Natural killer cell treated with Interleukin-12 subunit alpha and Interleukin-12 subunit beta and Interleukin-15 and Interleukin-18, amount 100 ng/mL, for 72 hours (primary cell): ENCODE results near the gene PLOD1. TPM values are rescaled to one million over a fixed set of nuclear protein-coding genes. Genes with fewer than 3 reads are reported as not detected.
"Not testable (repeated sequence)": the region's sequence is repeated elsewhere in the genome, so short reads cannot be mapped to it uniquely, and the experiment has no call there.

Experiments used
- ATAC-seq, 2 donors: fragments of 150-1000 bp; cut with Tn5 transposase in 1 of 2; sonication (Bioruptor Pico), chemical (Tn5 transposase) in 1 of 2; 2 replicates each; pipeline ENCODE4 v1.10.0; 2021
- DNase-seq: peaks from one replicate; pipeline ENCODE4 v3.0.0; 2022; ENCODE audit warnings: low spot score
- H3K27ac Mint-ChIP-seq, 2 donors: 1 replicate in 1 of 2; 2 replicates in 1 of 2; pipeline ENCODE4 v1.8.0; 2022; ENCODE audit warnings: mixed read lengths in 2 of 2, mild to moderate bottlenecking in 1 of 2, moderate library complexity in 1 of 2
- H3K27me3 Mint-ChIP-seq, 2 donors: 1 replicate in 1 of 2; 2 replicates in 1 of 2; pipeline ENCODE4 v1.8.0; 2022; ENCODE audit warnings: mixed read lengths in 2 of 2
- H3K36me3 Mint-ChIP-seq: one replicate; pipeline ENCODE4 v1.8.0; 2022; ENCODE audit warnings: mixed read lengths
- H3K4me1 Mint-ChIP-seq, 2 donors: 1 replicate in 1 of 2; 2 replicates in 1 of 2; pipeline ENCODE4 v1.8.0; 2022; ENCODE audit warnings: low read depth in 2 of 2, mixed read lengths in 2 of 2, mild to moderate bottlenecking in 1 of 2
- H3K4me3 Mint-ChIP-seq: one replicate; pipeline ENCODE4 v1.8.0; 2022; ENCODE audit warnings: mixed read lengths
- H3K9me3 Mint-ChIP-seq: 2 replicates; pipeline ENCODE4 v1.8.0; 2022; ENCODE audit warnings: mixed read lengths
- total RNA-seq, 2 donors: library from RNA; stranded (reverse); gene quantifications; one replicate each; pipeline ENCODE4 v1.2.3, GENCODE V29; 2022

Gene PLOD1
- total RNA-seq, 2 donors from 2014 or later: 50.7 to 72.4 TPM

DNA sequence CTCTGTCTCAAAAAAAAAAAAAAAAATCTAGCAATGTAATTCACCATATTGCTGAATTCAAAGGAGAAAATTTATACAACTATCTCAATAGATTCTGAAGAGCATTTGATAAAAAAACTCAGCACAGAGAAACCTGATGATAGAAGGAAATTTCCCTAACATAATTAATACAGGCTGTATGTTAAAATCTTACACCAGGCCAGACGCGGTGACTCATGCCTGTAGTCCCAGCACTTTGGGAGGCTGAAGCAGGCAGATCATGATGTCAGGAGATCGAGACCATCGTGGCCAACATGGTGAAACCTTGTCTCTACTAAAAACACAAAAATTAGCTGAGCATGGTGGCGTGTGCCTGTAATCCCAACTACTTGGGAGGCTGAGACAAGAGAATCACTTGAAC lies 30.4 kb upstream of the PLOD1 start:
- not testable (repeated sequence) for H3K27ac Mint-ChIP-seq, H3K4me3 Mint-ChIP-seq, H3K9me3 Mint-ChIP-seq, H3K36me3 Mint-ChIP-seq, ATAC-seq, DNase-seq
- H3K27me3 Mint-ChIP-seq: peaks cover 11 to 14% of the 10 kb centered on the region in 2 donors
- H3K4me1 Mint-ChIP-seq: peaks cover 14 to 26% of the 10 kb centered on the region in 2 donors

DNA sequence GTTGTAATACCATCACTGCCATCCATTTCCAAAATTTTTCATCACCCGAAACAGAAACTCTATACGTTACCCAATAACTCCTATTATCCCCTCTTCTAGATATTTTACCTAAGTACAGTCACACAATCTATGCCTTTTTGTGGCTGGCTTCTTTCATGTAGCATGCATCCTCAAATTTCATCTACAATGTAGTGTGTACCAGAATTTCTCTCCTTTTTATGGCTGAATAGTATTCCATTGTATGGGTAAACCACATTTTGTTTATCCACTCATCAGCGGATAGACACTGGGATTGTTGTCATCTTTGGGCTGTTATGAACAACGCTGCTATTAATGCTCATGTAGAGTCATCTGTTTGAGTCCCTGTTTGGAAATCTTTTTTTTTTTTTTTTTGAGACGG lies 29.5 kb upstream of the PLOD1 start:
- H3K9me3 Mint-ChIP-seq: no peaks in the 10 kb centered on the region
- H3K4me3 Mint-ChIP-seq: no peak overlapping the region
- peaks cover 20 to 32% of the 10 kb centered on the region in 2 donors for H3K4me1 Mint-ChIP-seq
- H3K27ac Mint-ChIP-seq: no peak overlapping the region
- H3K27me3 Mint-ChIP-seq: peaks cover 5 to 6% of the 10 kb centered on the region in 2 donors
- DNase-seq: no peak
- ATAC-seq: no peak
- no peaks in the 10 kb centered on the region for H3K36me3 Mint-ChIP-seq

DNA sequence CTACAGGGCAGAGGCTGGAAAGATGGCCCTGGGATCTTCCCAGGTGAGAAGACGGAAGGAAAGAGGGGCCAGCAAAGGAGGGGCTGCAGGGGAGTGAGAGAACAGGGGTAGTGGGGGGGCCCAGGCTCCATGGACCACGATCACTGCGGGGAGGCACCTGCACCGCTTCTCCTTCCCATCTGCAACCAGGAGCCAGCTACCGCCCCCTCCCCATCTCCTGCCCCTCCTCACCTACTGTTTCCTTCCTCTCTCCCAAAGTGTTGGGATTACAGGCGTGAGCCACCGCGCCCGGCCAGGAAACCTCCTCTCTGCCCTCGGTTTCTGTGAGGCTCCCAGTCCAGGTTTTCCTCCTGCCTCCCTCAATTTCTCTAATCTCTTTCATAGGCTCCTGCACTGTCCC lies 27.6 kb upstream of the PLOD1 start:
- DNase-seq (no peak), ATAC-seq (no peak)
- Mint-ChIP-seq H3K36me3 (no peaks in the 10 kb centered on the region), H3K4me1 (peaks cover 21 to 32% of the 10 kb centered on the region in 2 donors), H3K4me3 (no peak overlapping the region), H3K9me3 (no peaks in the 10 kb centered on the region), H3K27ac (peak overlapping the region in 1 of 2 donors; percentile 100), H3K27me3 (peaks cover 5 to 6% of the 10 kb centered on the region in 2 donors)

DNA sequence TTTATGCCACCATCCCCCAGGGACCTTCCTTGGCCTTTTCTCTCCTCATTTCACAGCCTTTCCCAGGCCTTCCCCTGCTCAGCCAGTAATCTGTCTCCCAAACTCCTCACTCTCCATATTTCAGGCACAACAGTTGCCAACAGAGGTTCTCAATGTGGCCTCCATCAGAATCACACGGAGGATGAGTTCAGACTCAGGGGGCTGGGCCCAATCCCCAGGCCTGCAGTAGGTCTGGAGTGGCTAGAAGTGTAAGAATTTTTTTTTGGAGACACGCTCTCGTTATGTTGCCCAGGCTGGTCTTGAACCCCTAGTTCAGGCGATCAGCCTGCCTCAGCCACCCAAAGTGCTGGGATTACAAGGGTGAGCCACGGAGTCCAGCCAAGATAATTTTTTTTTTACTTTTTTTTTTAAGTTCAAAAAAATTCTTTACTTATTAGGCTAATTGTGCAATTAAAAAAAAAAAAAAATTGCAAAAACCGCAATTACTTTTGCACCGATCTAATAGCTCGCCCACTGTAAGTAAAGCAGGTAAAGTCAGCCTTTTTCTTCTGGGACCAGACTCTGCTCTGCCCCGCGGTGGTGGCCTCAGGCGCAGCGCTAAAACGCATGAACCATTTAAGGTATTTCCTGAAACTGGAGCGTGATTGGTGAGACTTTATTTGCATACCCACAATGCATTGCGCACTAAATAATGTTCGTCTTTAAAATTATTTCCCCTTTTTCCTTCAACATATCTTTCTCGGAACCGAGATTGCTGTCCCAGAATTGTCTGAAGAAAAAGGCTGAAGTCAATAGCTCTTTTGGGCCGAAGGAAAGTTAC lies 27.0 kb upstream of the PLOD1 start:
- peaks cover 0 to under 1% of the 10 kb centered on the region in 2 donors for H3K27me3 Mint-ChIP-seq
- peak; percentile 53 to 61 for ATAC-seq
- DNase-seq: peak; percentile 89
- no peaks in the 10 kb centered on the region for H3K36me3 Mint-ChIP-seq
- no peaks in the 10 kb centered on the region for H3K9me3 Mint-ChIP-seq
- H3K4me1 Mint-ChIP-seq: peaks cover 21 to 32% of the 10 kb centered on the region in 2 donors
- H3K4me3 Mint-ChIP-seq: peak overlapping the region; percentile 90
- H3K27ac Mint-ChIP-seq: peak overlapping the region; percentile 99 to 100

DNA sequence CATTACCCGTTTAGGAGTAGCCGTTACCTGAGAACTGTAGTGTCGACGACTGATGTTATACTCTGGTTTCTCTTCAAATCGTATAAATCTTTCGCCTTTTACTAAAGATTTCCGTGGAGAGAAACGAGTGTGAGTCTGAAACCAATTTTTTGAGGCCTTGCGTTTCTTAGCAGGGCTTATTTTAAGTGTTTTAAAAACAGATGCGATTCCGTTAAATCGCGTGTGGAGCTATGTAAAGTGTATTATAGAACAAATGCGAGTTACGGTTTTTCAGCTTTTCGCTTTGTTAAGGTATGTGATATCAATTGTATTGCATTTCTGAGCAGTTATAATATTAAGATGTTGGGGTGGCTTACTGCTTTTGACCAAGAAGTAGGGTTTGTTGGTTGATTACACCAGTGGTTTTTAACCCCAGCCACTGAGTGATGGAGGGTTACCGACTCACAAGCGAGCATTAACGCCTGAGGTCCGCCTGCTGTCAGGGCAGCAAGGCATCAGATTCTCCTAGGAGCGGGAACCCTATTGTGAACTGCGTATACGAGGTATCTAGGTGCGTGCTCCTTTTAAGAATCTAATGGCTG lies 26.3 kb upstream of the PLOD1 start:
- Mint-ChIP-seq H3K27ac (peak overlapping the region; percentile 99 to 100), H3K4me1 (peaks cover 21 to 32% of the 10 kb centered on the region in 2 donors), H3K9me3 (no peaks in the 10 kb centered on the region), H3K36me3 (no peaks in the 10 kb centered on the region), H3K4me3 (peak overlapping the region; percentile 90), H3K27me3 (no peaks in the 10 kb centered on the region)
- ATAC-seq (peak; percentile 82 to 83), DNase-seq (peak; percentile 94)

DNA sequence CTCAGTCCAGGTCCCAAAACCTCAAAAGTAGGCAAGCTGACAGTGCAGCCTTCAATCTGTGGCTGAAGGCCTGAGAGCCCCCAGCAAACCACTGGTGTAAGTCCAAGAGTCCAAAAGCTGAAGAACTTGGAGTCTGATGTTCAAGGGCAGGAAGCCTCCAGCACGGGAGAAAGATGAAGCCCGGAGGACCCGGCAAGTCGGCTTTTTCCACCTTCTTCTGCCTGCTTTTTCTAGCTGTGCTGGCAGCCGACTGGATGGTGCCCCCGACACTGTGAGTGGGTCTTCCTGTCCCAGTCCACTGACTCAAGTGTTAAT lies 23.6 kb upstream of the PLOD1 start:
- not testable (repeated sequence) for H3K4me3 Mint-ChIP-seq, ATAC-seq, DNase-seq, H3K27me3 Mint-ChIP-seq, H3K36me3 Mint-ChIP-seq, H3K9me3 Mint-ChIP-seq
- H3K4me1 Mint-ChIP-seq: peaks cover 21 to 30% of the 10 kb centered on the region in 2 donors
- H3K27ac Mint-ChIP-seq: peak overlapping the region; percentile 99 to 100

DNA sequence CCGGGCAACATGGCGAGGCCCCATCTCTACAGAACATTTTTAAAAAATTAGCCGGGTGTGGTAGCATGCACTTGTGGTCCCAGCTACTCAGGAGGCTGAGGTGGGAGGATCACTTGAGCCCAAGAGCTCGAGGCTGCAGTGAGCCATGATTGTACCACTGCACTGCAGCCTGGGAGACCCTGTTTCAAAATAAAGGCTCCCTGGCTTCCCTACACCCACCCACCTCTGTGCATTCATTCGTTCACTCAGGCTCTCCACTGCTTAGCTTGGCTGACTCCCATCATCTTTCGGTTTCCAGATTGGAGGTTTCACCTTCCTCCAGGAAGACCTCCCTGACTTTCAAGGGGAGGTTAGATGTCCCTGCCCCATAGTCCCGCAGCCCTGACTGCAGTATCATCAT lies 22.5 kb upstream of the PLOD1 start:
- DNase-seq (no peak), ATAC-seq (no peak)
- H3K36me3 Mint-ChIP-seq: no peaks in the 10 kb centered on the region
- H3K4me3 Mint-ChIP-seq: no peak overlapping the region
- H3K27ac Mint-ChIP-seq: no peak overlapping the region
- no peaks in the 10 kb centered on the region for H3K27me3 Mint-ChIP-seq
- no peaks in the 10 kb centered on the region for H3K9me3 Mint-ChIP-seq
- peaks cover 21 to 25% of the 10 kb centered on the region in 2 donors for H3K4me1 Mint-ChIP-seq

DNA sequence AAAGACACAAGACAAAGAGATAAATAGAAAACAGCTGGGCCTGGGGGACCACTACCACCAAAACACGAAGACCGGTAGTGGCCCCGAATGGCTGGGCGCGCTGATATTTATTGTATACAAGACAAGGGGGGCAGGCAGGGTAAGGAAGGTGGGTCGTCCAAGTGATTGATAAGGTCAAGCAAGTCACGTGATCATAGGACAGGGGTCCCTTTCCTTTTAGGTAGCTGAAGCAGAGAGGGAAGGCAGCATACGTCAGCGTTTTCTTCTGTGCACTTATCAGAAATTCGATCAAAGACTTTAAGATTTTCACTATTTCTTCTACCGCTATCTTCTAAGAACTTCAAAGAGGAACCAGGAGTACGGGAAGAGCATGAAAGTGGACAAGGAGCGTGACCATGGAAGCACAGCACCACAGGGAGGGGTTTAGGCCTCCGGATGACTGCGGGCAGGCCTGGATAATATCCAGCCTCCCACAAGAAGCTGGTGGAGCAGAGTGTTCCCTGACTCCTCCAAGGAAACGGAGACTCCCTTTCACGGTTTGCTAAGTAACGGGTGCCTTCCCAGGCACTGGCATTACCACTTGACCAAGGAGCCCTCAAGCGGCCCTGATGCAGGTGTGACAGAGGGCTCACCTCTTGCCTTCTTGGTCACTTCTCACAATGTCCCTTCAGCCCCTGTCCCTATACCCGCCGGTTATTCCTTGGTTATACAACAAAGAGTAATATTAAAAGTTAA lies 21.9 kb upstream of the PLOD1 start:
- not testable (repeated sequence) for H3K27me3 Mint-ChIP-seq, DNase-seq, H3K36me3 Mint-ChIP-seq, ATAC-seq, H3K9me3 Mint-ChIP-seq, H3K27ac Mint-ChIP-seq, H3K4me3 Mint-ChIP-seq
- H3K4me1 Mint-ChIP-seq: peaks cover 20% of the 10 kb centered on the region in 2 donors

DNA sequence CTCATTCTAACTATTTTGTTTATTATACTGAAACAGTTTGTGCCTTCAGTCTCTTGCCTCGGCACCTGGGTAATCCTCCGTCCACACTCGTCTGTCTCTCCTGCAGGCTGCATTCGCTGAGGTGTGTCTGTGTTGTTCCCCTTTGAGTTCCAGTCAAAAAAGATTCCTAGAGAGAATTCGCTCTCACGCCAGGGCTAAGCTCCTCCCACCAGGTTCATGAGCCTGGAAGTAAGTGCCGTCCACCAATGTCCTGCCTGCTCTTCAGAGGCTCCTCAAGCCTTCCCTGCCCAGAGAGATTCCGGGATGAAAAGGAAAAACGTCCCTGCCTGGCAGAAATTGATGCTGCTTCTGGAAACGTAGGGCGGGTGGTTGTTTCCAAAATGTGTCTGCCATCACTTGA lies 21.2 kb upstream of the PLOD1 start:
- Mint-ChIP-seq H3K4me1 (peaks cover 14 to 16% of the 10 kb centered on the region in 2 donors), H3K36me3 (no peaks in the 10 kb centered on the region), H3K9me3 (no peaks in the 10 kb centered on the region), H3K27me3 (no peaks in the 10 kb centered on the region), H3K4me3 (no peak overlapping the region), H3K27ac (no peak overlapping the region)
- ATAC-seq (no peak), DNase-seq (no peak)

DNA sequence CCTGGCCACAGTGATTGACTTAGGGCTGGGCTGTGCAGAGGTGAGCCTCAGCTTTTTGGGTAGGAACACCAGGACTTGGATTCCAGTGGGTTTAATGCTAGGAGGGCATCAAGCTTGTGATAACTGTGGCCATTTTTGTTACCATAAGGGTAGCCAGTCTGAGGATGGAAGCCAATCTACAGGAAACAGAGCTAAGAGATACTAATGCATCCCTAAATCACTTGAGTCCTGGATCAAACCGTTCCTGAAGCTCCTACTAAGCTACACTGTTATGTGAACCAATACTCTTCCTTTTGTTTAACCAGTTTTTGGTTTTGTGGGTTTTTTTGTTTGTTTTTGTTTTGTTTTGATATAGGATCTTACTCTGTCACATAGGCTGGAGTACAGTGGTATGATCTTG lies 20.5 kb upstream of the PLOD1 start:
- Mint-ChIP-seq H3K27me3 (no peaks in the 10 kb centered on the region), H3K4me3 (no peak overlapping the region), H3K9me3 (no peaks in the 10 kb centered on the region), H3K4me1 (peaks cover 7 to 8% of the 10 kb centered on the region in 2 donors), H3K27ac (no peak overlapping the region), H3K36me3 (no peaks in the 10 kb centered on the region)
- DNase-seq: no peak
- ATAC-seq: no peak

DNA sequence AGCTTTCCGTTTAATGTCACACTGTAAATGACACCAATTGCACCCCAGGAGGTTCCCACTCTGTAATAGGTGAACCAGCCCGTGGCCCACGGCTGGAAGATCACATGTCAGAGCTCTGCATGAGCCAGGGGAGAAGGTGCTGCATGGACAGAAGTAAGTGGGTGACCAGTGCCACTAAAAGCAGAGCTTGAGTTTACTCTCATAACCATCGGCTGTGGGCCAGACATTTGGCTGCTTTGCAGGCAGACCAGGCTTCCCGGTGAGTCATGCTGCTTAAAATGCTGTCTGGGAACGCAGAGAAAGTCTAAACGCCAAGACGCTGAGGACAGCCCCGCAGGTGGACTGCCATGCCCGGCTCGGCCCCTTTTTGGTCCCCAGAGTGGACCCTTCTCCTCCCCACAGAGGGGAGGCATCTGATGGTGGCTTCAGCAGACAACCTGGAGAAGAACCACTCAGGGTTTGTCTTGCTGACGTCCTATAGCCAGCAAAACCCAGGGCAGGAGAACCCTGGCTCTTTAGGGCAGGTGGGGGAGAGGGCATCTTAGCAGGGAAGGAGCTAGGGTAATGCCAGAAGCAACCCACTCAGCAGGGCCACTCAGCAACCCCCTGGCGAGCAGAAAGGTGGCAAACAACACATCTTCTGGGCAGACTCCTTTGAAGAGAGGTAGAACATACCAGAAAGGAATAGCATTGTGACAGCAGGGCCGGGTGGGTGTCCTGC lies 15.6 kb upstream of the PLOD1 start:
- DNase-seq (no peak), ATAC-seq (no peak)
- Mint-ChIP-seq H3K4me3 (no peak overlapping the region), H3K9me3 (no peaks in the 10 kb centered on the region), H3K27me3 (no peaks in the 10 kb centered on the region), H3K36me3 (peaks cover 4% of the 10 kb centered on the region), H3K27ac (no peak overlapping the region), H3K4me1 (peaks cover 10 to 17% of the 10 kb centered on the region in 2 donors)

DNA sequence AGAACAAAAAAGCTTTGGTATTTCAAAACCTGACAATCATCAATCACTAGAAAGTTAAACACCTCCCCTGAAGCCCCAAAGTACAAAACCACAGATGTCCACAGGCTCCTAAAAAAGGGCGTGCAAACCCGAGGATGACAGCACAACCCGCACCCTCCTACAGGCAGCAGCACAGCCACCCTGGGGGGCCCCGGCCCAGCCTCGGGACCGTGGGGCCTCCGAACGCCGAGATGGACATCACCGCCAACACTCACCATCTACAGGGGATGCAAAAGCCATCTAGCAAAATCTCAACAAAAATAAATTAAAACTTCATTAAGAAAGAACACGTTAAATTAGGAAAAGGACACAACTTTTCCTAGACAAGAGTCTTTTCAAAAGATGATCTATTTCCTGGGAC lies 14.9 kb upstream of the PLOD1 start:
- Mint-ChIP-seq H3K27ac (no peak overlapping the region), H3K27me3 (no peaks in the 10 kb centered on the region), H3K36me3 (peaks cover 8% of the 10 kb centered on the region), H3K4me1 (peaks cover 16 to 24% of the 10 kb centered on the region in 2 donors), H3K4me3 (no peak overlapping the region), H3K9me3 (no peaks in the 10 kb centered on the region)
- ATAC-seq: no peak
- DNase-seq: no peak

DNA sequence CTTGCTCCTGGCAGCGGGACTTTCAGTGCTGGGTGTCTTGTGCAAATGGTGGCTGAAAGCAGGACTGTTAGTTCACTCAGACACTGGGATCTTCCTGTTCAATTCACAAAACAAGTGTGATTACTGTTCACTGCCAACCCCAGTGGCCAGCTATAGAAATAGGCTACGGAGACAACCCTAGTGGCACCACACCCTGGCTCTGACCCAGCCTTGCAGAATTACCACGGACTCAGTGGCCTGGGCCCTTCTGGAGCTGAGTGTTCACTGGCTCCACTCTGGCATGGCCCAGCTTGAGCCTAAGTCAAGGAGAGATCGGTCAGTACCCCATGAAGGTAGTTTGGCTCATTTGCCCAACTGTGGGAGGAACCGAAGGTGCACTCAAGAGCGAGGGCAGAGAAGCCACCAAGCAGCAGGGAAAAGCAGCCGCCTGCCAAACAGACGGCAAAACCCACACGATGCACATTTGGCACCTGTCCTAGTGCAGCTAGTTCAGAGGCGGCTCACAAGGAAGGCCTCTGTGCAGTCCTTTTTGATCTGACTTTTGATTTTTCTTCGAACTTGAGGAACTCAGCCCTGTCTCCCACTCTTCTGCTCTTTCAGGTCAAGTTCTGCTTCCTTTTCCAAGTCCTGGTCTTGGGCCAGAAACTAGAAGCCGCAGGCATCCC lies 14.1 kb upstream of the PLOD1 start:
- H3K9me3 Mint-ChIP-seq: no peaks in the 10 kb centered on the region
- H3K27me3 Mint-ChIP-seq: no peaks in the 10 kb centered on the region
- H3K4me3 Mint-ChIP-seq: no peak overlapping the region
- no peak overlapping the region for H3K27ac Mint-ChIP-seq
- H3K4me1 Mint-ChIP-seq: peaks cover 22 to 27% of the 10 kb centered on the region in 2 donors
- DNase-seq: no peak
- peaks cover 10% of the 10 kb centered on the region for H3K36me3 Mint-ChIP-seq
- no peak for ATAC-seq
